Uterus (tissue), 2 donors: Measurements from ENCODE around the gene GNA14.

Experiments used
- POLR2A ChIP-seq, 2 donors: fragments of 450-650 bp; IDR thresholded peaks; one replicate each; pipeline ENCODE4 v1.6.1; 2016; ENCODE audit warnings: antibody characterized with exemption in 2 of 2, mild to moderate bottlenecking in 1 of 2, moderate library complexity in 1 of 2
- TF ChIP-seq, protein P1 (sequence below), 4 experiments: fragments of 200-600 bp in 2 of 4; fragments of 450-650 bp in 2 of 4; sonication (generic) in 2 of 4; IDR thresholded peaks; one replicate each; pipeline ENCODE4 v1.5.1; 2016 to 2019; ENCODE audit warnings: antibody characterized with exemption in 4 of 4, mild to moderate bottlenecking in 2 of 4, moderate library complexity in 1 of 4

DNA sequence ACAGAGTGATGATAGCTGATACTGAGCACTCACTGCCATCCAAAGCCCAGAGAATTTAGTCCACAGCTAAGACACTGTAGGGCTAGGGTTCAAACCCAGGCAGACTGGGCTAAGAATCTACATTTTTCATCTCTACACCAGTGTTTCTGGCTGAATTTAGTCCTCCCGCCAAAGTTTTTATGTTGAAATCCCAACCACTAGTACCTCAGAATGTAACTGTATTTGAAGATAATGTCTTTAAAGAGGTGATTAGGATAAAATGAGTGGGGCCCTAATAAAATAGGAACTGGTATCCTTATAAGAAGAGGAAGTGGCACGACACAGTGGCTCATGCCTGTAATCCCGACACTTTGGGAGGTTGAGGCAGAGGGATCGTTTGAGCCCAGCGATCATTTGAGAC lies 4.3 kb downstream of the GNA14 start:
- TF ChIP-seq, protein P1, sequence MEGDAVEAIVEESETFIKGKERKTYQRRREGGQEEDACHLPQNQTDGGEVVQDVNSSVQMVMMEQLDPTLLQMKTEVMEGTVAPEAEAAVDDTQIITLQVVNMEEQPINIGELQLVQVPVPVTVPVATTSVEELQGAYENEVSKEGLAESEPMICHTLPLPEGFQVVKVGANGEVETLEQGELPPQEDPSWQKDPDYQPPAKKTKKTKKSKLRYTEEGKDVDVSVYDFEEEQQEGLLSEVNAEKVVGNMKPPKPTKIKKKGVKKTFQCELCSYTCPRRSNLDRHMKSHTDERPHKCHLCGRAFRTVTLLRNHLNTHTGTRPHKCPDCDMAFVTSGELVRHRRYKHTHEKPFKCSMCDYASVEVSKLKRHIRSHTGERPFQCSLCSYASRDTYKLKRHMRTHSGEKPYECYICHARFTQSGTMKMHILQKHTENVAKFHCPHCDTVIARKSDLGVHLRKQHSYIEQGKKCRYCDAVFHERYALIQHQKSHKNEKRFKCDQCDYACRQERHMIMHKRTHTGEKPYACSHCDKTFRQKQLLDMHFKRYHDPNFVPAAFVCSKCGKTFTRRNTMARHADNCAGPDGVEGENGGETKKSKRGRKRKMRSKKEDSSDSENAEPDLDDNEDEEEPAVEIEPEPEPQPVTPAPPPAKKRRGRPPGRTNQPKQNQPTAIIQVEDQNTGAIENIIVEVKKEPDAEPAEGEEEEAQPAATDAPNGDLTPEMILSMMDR (IDR thresholded peaks at IDR 0.05): no peak
- no peak for TF ChIP-seq POLR2A (IDR thresholded peaks at IDR 0.05)
